Activated effector memory CD4-positive, alpha-beta T cell treated with anti-CD3 and anti-CD28 coated beads, Interleukin-2, amount 50 U/mL, for 16 hours (primary cell): ENCODE measurements around the gene SLC16A11.
A peak's percentile ranks its signal among the peaks of the same experiment; 100 is the strongest.
"Not testable (repeated sequence)": the region's sequence is repeated elsewhere in the genome, so short reads cannot be mapped to it uniquely, and the experiment has no call there.

Experiments
- DNase-seq: peaks from one replicate; pipeline ENCODE4 v3.0.0-alpha.2; 2020

Gene SLC16A11

DNA sequence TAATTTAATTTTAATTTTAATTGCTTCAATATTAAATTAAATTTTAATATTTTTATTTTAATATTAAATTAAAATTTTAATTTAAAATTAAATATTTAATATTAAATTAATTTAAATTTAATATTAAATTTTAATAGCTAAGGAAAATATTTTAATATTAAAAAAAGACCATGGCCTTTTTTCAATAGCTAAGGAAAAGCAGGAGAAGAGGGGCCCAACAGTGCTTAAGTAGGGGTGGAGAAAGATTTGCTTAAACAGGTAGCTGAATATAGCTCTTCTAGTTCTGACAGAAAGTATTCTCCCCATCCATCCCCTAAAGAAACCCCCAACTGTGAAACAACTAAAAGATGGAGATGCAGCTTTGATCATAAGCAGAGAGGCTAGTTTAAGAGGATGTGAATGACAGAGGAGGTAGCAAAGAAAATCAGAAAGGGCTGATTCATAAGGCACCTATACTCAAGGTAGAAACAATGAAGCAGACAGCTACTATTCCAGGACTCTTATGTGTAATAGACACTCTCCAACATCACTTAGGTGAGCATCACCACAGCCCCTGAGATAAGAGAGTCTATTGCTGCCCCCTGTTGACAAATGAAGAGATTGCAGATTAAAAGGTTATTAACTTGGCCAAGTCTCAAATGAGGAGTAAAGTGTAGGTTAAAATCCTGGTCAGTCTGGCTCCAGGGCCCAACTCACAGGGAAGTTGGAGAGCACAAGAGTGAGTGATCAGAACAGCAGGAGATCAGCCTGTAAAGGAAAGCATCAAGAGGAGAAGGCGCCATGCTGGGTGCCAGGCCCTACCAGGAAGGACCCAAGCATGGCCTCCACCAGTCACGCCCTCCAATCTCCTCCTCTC is 39.3 kb downstream of the SLC16A11 start:
- DNase-seq, result no peak

DNA sequence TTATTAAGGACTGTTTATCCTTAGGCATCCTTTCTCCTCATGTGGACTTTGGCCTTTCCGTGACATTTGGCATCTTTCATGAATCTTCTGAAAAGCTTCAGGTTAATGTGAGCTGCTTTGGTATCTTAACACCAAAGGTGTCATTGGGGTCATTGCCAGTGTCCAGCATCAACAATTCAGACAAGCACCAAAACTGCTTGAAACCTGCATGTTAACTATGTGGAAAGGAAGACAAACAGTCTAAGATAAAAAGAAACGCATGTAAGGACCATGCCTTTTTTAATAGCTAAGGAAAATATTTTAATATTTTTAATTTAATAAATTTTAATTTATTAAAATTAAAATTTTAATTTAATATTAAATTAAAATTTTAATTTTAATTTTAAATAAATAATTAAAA is 40.1 kb downstream of the SLC16A11 start:
- no peak for DNase-seq

DNA sequence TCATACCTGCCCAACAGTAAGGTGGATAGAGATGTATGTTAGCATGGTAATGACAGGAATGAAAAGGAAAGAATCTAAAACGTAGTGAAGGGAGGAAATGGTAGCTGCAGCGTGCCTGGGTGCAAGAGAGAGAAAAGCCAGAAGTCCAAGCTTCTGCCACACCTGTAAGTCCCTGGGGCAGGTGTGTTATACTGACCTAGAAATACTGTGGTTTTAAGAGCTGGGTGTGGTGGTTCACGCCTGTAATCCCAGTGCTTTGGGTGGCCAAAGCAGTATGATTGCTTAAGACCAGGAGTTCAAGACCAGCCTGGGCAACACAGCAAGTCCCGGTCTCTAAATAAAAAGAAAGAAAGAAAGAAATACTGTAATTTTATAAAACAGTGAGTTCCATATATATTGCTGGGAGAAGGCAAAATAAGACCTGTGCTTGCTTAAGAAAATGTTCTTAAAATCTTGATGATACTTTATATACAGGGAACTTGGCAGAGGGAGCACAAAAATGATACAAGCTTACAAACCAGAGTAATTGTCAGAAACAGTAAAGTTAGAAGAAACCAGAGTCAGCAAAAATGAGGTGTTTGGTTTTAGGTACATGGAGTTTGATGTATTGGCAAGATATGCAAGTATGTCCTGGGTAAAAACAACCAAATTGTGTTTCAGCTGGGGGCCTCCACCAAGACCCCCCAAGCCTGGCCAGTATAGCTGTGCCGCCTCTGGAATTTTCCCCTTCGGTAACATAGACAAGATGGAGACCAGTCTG is 41.4 kb downstream of the SLC16A11 start:
- DNase-seq, result no peak

DNA sequence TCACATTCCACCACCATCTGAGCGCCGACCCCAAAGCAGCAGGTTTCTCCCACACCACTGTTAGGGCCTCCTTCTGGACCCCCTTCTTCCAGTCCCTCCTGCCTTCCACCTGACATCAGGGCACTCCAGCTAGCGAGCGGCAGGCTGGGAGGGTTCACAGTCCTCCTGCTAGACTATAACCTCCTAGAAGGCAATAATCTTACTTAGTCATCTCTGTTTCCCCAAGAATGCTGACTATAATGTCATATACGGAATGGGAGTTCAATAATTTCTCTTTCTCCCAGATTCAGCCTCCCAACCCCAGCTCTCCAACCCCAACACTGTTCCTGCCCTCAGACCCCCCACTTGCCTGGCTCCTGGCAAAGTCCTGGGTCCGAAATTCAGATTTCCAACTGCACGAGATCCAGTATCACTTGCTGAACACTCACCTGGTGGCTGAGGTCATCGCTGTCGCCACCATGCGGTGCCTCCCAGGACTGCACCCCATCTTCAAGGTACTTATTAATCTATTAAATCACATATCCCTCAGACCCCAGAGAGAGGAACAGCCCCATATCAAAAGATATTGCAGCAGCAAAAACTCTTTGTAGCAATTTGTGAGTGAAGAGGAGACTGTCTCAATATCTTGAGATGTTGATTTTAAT is 42.5 kb downstream of the SLC16A11 start:
- DNase-seq, result peak; percentile 84

DNA sequence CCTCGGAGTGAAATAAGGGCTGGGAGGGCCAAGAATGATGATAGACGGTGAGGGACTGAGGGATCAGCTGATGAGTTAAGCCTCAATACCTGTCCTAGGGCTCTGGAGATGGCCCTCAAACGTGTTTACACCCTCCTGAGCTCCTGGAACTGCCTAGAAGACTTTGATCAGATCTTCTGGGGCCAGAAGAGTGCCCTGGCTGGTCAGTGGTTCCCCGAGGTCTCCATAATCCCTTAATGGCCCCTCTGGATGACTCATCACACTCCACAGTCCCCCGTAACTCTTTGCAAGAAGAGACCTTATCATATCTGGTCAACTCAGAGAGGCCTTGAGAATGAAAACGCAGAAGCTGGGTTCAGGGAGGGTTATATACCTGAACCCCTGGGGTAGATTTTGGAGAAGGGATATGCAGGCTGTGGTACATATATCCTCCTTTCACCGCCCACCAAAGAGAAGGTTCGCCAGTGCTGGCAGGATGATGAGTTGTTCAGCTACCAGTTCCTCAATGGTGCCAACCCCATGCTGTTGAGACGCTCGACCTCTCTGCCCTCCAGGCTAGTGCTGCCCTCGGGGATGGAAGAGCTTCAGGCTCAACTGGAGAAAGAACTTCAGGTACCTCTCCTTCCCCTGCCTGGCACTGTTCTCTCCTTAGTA is 44.9 kb downstream of the SLC16A11 start:
- DNase-seq, result no peak

DNA sequence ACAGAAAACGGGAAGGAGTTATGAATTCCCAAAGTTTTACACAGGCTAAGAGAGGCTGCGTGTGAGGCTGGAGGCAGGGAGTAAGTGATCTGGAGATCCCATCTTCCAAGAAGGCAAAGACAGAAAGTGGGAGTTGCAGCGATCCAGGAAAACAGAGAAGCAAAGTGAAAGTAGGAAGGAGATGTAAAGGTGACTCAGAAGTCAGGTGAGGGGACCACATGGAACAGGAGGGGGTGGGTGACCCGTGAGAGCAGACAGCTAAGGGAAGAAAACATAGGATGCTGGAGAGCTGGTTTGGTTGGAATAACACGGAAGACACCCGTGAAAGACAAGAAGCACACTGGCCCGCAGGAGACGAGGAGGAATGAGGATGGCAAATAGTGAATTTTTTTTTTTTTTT is 46.7 kb downstream of the SLC16A11 start:
- DNase-seq, result no peak

DNA sequence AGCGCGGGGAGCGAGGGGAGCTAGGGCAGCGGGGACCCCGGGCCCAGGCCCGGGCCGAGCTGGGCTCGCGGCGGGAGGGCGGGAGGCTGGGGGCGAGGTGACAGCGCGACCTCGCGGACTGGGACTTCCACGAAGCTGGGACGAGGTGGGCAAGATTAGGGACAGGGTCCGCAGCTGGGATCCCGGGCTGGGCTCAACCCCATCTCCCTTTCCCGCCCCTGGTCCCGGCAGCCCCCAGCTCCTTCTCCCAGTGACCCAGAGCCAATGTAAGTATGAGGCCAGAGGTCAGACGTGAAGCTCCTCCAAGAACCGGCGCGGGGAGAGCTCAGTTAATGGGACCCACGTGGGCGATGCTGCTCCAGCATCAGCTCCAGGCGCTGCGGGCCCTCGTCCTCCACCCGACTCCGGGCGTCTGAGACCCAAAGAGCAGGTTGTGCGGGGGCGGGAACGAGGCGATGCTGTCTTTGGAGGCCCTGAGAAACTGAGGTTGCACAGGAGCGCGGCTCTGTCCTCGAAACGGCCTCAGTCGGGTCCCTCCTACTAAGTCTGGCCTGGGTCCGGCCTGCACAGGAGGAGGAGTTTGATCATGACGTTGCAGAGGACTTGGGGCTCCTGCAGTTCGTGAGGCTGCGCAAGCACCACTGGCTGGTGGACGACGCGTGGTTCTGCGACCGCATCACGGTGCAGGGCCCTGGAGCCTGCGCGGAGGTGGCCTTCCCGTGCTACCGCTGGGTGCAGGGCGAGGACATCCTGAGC is 47.5 kb downstream of the SLC16A11 start:
- DNase-seq, result no peak

DNA sequence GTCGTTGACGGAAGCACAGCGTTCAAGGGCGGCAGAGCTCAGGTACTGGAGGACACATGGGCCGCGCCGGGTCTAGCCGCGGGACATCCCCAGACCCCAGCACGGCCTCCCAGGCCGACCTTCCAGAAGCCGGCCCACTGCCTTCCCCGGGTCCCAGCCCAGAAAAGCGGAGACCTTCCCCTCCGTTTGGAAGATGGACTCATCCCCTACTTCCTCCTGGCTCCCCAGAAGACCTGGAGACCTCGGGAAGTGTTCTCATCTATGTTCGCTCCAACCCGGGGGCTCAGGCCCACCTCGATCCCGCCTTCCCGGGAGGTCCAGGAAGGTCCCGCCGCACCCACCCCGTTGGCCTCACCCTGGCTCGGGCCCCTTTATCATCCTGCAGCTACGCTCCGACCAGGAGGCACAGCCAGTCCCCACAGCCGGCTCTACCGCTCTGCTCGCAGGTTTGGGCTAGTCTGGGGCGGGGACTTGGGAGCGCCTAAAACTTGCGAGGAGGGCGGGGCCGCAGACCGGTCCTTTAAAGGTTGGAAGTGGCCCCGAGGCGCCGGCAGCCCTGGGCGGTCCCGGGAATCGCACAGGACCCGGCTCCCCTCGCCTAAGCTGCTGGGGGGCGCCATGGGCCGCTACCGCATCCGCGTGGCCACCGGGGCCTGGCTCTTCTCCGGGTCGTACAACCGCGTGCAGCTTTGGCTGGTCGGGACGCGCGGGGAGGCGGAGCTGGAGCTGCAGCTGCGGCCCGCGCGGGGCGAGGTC is 48.2 kb downstream of the SLC16A11 start, which contains the start of gene ALOX12:
ALOX12 (plus strand) TSS at position 550 of the 756 bp plus-strand sequence; CDS start at position 619, 69 bp downstream.
- DNase-seq, result no peak

DNA sequence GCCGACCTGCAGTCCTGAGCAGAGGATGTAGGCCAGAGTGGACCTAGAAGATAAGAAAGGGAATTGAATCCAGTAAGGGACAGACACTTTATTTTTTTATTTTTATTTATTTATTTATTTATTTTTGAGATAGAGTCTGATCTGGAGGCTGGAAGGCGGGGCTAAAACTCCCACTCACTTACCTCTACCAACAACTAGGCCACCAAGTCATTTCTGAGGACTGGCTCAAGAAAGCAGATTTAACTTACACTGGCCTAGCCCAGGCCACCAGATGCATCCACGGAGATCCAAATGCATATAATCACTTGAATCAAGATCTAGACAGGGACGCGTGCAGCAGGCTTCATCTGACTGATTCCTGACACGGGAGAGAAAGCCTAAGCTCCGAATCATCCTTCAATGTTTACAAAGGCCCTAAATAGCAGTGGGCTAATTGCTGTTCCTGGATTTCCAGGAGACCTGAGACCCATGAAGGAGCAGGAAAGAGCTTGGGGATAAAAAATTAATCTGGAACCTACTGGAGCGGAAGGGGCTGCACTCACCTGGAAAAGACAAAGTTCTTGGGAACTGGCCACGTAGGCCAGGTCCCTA is 49.1 kb downstream of the SLC16A11 start:
- no peak for DNase-seq

DNA sequence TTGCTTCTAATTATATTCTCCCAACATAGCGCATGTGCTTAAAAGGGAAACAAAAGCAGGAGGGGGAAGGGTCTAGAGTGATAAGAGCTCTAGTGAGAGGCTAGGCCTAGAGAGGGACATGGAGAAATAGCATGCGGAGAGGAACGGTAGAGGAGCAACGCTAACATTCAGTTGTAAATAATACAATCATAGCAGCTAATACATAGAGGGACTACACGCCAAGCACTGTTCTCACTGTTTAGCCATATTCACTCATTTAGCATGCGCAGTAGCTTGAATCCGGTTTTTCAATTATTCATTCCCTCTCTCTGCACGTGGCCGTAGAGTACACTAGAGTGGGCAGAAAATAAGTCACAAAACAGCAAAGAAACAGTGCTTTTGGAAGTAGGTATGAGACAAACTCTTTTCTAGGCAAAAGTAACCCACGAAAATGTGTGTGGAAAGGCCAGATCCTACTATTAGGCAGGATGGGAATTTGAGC is 49.7 kb downstream of the SLC16A11 start:
- DNase-seq, result no peak

DNA sequence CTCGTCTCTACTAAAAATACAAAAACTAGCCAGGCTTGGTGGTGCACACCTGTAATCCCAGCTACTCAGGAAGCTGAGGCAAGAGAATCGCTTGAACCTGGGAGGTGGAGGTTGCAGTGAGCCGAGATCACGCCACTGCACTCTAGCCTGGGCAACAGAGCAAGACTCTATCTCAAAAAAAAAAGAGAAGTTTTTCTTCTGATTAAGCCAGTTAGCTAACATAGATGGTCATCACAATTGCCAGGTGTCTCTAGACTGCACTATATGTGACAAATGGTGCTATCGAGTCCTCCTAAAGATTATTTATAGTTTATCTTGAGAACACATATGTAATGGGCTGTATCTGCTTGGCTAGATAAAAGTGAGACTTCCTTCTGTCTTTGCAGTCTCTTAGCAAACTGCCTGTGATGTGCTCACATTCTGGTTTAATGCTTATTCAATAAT is 50.3 kb downstream of the SLC16A11 start:
- not testable (repeated sequence) for DNase-seq
